NB4 (cell line): ENCODE results near the gene DAGLA.

ENCODE experiments used
- DNase-seq: peaks from one replicate; pipeline ENCODE4 v3.0.0; 2010; ENCODE audit warnings: low read depth
- H3K4me3 ChIP-seq: one replicate; pipeline ENCODE4 v1.5.1; 2011; ENCODE audit warnings: mild to moderate bottlenecking, low read depth, low read length, moderate library complexity
- CTCF ChIP-seq: IDR thresholded peaks from one replicate; pipeline ENCODE4 v1.5.1; 2012; ENCODE audit warnings: low read depth, low read length
- MAX ChIP-seq: IDR thresholded peaks from 2 replicates; pipeline ENCODE4 v1.6.1; 2011; ENCODE audit warnings: low read depth, low read length
- MYC ChIP-seq: IDR thresholded peaks from 2 replicates; pipeline ENCODE4 v1.6.1; 2011; ENCODE audit warnings: low read depth, low read length
- POLR2A ChIP-seq: IDR thresholded peaks from 2 replicates; pipeline ENCODE4 v1.6.1; 2011; ENCODE audit warnings: mild to moderate bottlenecking; ENCODE audit not compliant: insufficient read length; ENCODE audit errors: extremely low read depth

DAGLA gene

DNA sequence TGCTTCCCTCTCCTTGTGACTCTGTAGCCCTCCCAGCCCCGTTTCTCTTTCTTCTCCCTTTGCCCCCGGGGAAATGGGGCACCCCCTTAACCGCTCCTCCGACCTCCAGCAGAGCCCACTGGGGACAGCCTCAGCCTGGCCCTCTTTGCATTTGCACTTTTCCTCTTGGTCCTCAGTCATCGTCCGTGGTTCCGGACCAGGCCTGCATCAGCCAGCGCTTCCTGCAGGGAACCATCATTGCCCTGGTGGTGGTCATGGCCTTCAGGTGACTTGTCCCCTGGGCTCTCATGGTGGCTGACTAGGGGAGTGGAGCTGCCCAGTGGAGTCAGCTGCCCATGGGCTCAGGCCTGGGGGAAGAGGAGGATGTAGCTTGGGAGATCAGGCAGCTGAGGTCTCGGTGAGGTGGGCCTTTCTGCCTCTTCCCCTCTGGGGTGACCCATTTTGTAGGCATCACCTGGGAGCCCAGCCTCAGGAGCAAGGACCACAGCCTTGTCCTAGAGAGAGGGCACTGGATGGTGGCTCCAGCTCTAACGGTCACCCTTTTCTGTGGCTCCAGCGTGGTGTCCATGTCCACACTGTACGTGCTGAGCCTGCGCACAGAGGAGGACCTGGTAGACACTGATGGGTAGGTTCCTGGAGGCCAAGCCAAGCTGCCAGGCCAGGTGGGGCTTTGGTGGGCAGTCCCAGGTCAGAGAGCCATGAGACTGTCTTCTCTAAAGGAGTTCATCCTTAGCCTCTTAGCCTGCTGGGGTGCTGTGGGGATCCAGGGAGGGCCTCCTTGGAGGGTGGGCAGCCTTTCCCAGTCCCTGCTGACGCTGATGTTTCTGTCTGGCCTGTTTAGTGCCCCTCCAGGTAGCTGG, 99.7 kb downstream of the DAGLA start:
- H3K4me3 ChIP-seq: no peak overlapping the region
- no peak for DNase-seq
- TF ChIP-seq MAX (no peak), POLR2A (no peak), MYC (no peak), CTCF (no peak)

GRCh38 chr11:61780581-61781162, 100.5 kb downstream of the DAGLA start:
- DNase-seq: no peak
- TF ChIP-seq CTCF: no peak
- TF ChIP-seq MAX: no peak
- TF ChIP-seq POLR2A: no peak
- TF ChIP-seq MYC: no peak
- no peak overlapping the region for H3K4me3 ChIP-seq

- DNase-seq: no peak
- no peak overlapping the region for H3K4me3 ChIP-seq
- no peak for TF ChIP-seq MYC
- no peak for TF ChIP-seq CTCF
- no peak for TF ChIP-seq POLR2A
- no peak for TF ChIP-seq MAX
Measured at GRCh38 chr11:61781585-61781984, 101.4 kb downstream of the DAGLA start.

GRCh38 chr11:61782299-61782698, 102.1 kb downstream of the DAGLA start:
- H3K4me3 ChIP-seq: no peak overlapping the region
- DNase-seq: no peak
- no peak for TF ChIP-seq MYC
- TF ChIP-seq MAX: no peak
- no peak for TF ChIP-seq CTCF
- TF ChIP-seq POLR2A: no peak

- DNase-seq: no peak
- TF ChIP-seq POLR2A (no peak), MAX (no peak), CTCF (no peak), MYC (no peak)
- H3K4me3 ChIP-seq: no peak overlapping the region
Measured at GRCh38 chr11:61782841-61783240, 102.7 kb downstream of the DAGLA start.
